H9 (cell line): ENCODE data around the gene GNAI1. TPM values are rescaled to one million over a fixed set of nuclear protein-coding genes. Genes with fewer than 3 reads are reported as not detected.

Source experiments
- DNase-seq: peaks from one replicate; pipeline ENCODE4 v3.0.0-alpha.2; 2017
- H2AFZ ChIP-seq: one replicate; pipeline ENCODE4 v1.6.1; 2013; ENCODE audit warnings: mild to moderate bottlenecking, low read length, control low read depth, moderate library complexity
- H2AK5ac ChIP-seq: 2 replicates; pipeline ENCODE4 v1.6.1; 2013; ENCODE audit warnings: low read length, control low read depth, mixed read lengths; ENCODE audit not compliant: insufficient read length
- H2BK120ac ChIP-seq: one replicate; pipeline ENCODE4 v1.6.1; 2013; ENCODE audit warnings: low read depth, mild to moderate bottlenecking, low read length, control low read depth, inconsistent platforms; ENCODE audit not compliant: poor library complexity, severe bottlenecking
- H2BK12ac ChIP-seq: 2 replicates; pipeline ENCODE4 v1.6.1; 2013; ENCODE audit warnings: low read length, control low read depth, mixed read lengths, low read depth; ENCODE audit not compliant: insufficient read length
- H2BK15ac ChIP-seq: 2 replicates; pipeline ENCODE4 v1.6.1; 2013; ENCODE audit warnings: low read depth, low read length, control low read depth
- H2BK20ac ChIP-seq: one replicate; pipeline ENCODE4 v1.6.1; 2013; ENCODE audit warnings: low read depth, mild to moderate bottlenecking, low read length, control low read depth, inconsistent platforms; ENCODE audit not compliant: poor library complexity, severe bottlenecking
- H2BK5ac ChIP-seq: 2 replicates; pipeline ENCODE4 v1.6.1; 2013; ENCODE audit warnings: low read length, control low read depth, mixed read lengths; ENCODE audit not compliant: insufficient read length
- H3K14ac ChIP-seq: 2 replicates; pipeline ENCODE4 v1.6.1; 2013; ENCODE audit warnings: low read length, control low read depth; ENCODE audit not compliant: insufficient read depth
- H3K18ac ChIP-seq: 2 replicates; pipeline ENCODE4 v1.6.1; 2013; ENCODE audit warnings: low read depth, mild to moderate bottlenecking, mixed read lengths, low read length, control low read depth; ENCODE audit not compliant: insufficient read length
- H3K23ac ChIP-seq: 2 replicates; pipeline ENCODE4 v1.6.1; 2013; ENCODE audit warnings: low read length, control low read depth, mixed read lengths, low read depth; ENCODE audit not compliant: insufficient read length
- H3K23me2 ChIP-seq: 2 replicates; pipeline ENCODE4 v1.6.1; 2013; ENCODE audit warnings: low read depth, mild to moderate bottlenecking, mixed read lengths, low read length, control low read depth; ENCODE audit not compliant: insufficient read length, poor library complexity, severe bottlenecking
- H3K27ac ChIP-seq: 2 replicates; pipeline ENCODE4 v1.5.1; 2013; ENCODE audit warnings: low read length, control low read depth, mixed read lengths, low read depth; ENCODE audit not compliant: insufficient read length
- H3K27me3 ChIP-seq: 2 replicates; pipeline ENCODE4 v1.6.1; 2013; ENCODE audit warnings: low read length, control low read depth, inconsistent platforms; ENCODE audit not compliant: insufficient read depth
- H3K4ac ChIP-seq: 2 replicates; pipeline ENCODE4 v1.6.1; 2013; ENCODE audit warnings: low read depth, mild to moderate bottlenecking, control low read depth, inconsistent platforms, low read length, moderate library complexity
- H3K4me1 ChIP-seq: 2 replicates; pipeline ENCODE4 v1.6.1; 2013; ENCODE audit warnings: low read length, control low read depth, inconsistent platforms; ENCODE audit not compliant: insufficient read depth
- H3K4me2 ChIP-seq: 2 replicates; pipeline ENCODE4 v1.6.1; 2013; ENCODE audit warnings: low read length, control low read depth, mixed read lengths; ENCODE audit not compliant: insufficient read length, insufficient read depth
- H3K56ac ChIP-seq: 2 replicates; pipeline ENCODE4 v1.6.1; 2013; ENCODE audit warnings: low read depth, mild to moderate bottlenecking, mixed read lengths, low read length, control low read depth; ENCODE audit not compliant: insufficient read length
- H3K79me1 ChIP-seq: 2 replicates; pipeline ENCODE4 v1.6.1; 2013; ENCODE audit warnings: low read depth, mild to moderate bottlenecking, moderate library complexity, low read length, control low read depth, inconsistent platforms; ENCODE audit not compliant: insufficient read depth, poor library complexity, severe bottlenecking
- H3K79me2 ChIP-seq: 2 replicates; pipeline ENCODE4 v1.6.1; 2013; ENCODE audit warnings: low read length, control low read depth, inconsistent platforms; ENCODE audit not compliant: insufficient read depth
- H3K9ac ChIP-seq: 2 replicates; pipeline ENCODE4 v1.6.1; 2013; ENCODE audit warnings: low read length, control low read depth, mixed read lengths; ENCODE audit not compliant: insufficient read length; ENCODE audit errors: extremely low read depth
- H3K9me3 ChIP-seq: one replicate; pipeline ENCODE4 v1.6.1; 2013; ENCODE audit warnings: low read depth, low read length, inconsistent platforms; ENCODE audit not compliant: control insufficient read depth
- H3T11ph ChIP-seq: one replicate; pipeline ENCODE4 v1.6.1; 2013; ENCODE audit warnings: mild to moderate bottlenecking, low read length, control low read depth, inconsistent platforms
- H4K20me1 ChIP-seq: one replicate; pipeline ENCODE4 v1.6.1; 2013; ENCODE audit not compliant: control insufficient read depth, insufficient read length, insufficient read depth
- H4K5ac ChIP-seq: 2 replicates; pipeline ENCODE4 v1.6.1; 2013; ENCODE audit warnings: low read depth, mild to moderate bottlenecking, mixed read lengths, low read length, control low read depth; ENCODE audit not compliant: insufficient read length
- H4K8ac ChIP-seq: replicated peaks from 2 replicates; pipeline ENCODE4 v1.6.1; 2013; ENCODE audit warnings: low read length, control low read depth, mixed read lengths, low read depth; ENCODE audit not compliant: insufficient read length
- H4K91ac ChIP-seq: 2 replicates; pipeline ENCODE4 v1.6.1; 2013; ENCODE audit warnings: low read depth, mild to moderate bottlenecking, moderate library complexity, mixed read lengths, low read length, control low read depth; ENCODE audit not compliant: insufficient read length
- H3K27ac Mint-ChIP-seq, 3 experiments: 2 replicates in 2 of 3; 3 replicates in 1 of 3; pipeline ENCODE4 v1.8.0; 2020 to 2021; ENCODE audit warnings: mixed read lengths in 3 of 3, mild to moderate bottlenecking in 1 of 3, moderate library complexity in 1 of 3
- H3K27me3 Mint-ChIP-seq: 2 replicates; pipeline ENCODE4 v1.8.0; 2021; ENCODE audit warnings: low read depth, mild to moderate bottlenecking, moderate library complexity, mixed read lengths
- H3K36me3 Mint-ChIP-seq, 3 experiments: 2 replicates in 2 of 3; 3 replicates in 1 of 3; pipeline ENCODE4 v1.8.0; 2020 to 2021; ENCODE audit warnings: low read depth in 3 of 3, mixed read lengths in 3 of 3; ENCODE audit not compliant: insufficient read depth in 1 of 3
- H3K4me1 Mint-ChIP-seq, 2 experiments: 2 replicates each; pipeline ENCODE4 v1.8.0; 2020; ENCODE audit warnings: mixed read lengths in 2 of 2
- H3K4me3 Mint-ChIP-seq, 2 experiments: 2 replicates in 1 of 2; 3 replicates in 1 of 2; pipeline ENCODE4 v1.8.0; 2020 to 2021; ENCODE audit warnings: mild to moderate bottlenecking in 2 of 2, mixed read lengths in 2 of 2, moderate library complexity in 1 of 2
- H3K9me3 Mint-ChIP-seq, 2 experiments: 2 replicates in 1 of 2; 3 replicates in 1 of 2; pipeline ENCODE4 v1.8.0; 2020; ENCODE audit warnings: mild to moderate bottlenecking in 2 of 2, mixed read lengths in 2 of 2, moderate library complexity in 1 of 2
- total RNA-seq: library from RNA; stranded (reverse); gene quantifications from 2 replicates; pipeline ENCODE4 v1.2.1, GENCODE V29; 2021
- TF ChIP-seq, protein P1 (sequence below): fragments of 200-600 bp; sonication (generic); conservative IDR thresholded peaks from 3 replicates; pipeline ENCODE4 v1.8.0; 2021; ENCODE audit warnings: antibody characterized with exemption, mild to moderate bottlenecking

The GNAI1 gene
- total RNA-seq, 1 experiment from 2014 or later, result 14.1 TPM

DNA sequence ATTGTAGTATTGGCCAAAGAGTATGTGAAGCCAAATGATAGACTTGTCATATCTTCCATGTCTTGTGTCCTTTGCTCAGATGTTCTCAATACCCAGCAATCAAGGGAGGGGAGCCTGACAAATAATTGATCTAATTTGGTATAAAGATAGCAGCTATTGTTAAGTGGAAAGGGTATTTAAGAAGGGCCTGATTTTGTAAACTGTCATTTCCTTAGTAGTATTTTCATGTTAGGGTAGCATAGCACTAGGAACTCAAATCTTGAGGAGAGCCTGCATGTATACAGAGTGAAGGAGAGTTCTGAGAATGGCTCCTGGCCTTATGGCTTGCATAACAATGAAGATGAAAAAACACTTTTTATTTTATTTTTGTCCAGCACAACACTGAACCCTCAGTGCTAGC lies 53.1 kb downstream of the GNAI1 start:
- H3K27me3 ChIP-seq, result no peaks in the 10 kb centered on the region
- H2BK12ac ChIP-seq, result no peak overlapping the region
- no peak overlapping the region for H4K91ac ChIP-seq
- no peak overlapping the region for H3K18ac ChIP-seq
- H3K4ac ChIP-seq, result no peak overlapping the region
- H2BK20ac ChIP-seq, result no peak overlapping the region
- TF ChIP-seq, protein P1, sequence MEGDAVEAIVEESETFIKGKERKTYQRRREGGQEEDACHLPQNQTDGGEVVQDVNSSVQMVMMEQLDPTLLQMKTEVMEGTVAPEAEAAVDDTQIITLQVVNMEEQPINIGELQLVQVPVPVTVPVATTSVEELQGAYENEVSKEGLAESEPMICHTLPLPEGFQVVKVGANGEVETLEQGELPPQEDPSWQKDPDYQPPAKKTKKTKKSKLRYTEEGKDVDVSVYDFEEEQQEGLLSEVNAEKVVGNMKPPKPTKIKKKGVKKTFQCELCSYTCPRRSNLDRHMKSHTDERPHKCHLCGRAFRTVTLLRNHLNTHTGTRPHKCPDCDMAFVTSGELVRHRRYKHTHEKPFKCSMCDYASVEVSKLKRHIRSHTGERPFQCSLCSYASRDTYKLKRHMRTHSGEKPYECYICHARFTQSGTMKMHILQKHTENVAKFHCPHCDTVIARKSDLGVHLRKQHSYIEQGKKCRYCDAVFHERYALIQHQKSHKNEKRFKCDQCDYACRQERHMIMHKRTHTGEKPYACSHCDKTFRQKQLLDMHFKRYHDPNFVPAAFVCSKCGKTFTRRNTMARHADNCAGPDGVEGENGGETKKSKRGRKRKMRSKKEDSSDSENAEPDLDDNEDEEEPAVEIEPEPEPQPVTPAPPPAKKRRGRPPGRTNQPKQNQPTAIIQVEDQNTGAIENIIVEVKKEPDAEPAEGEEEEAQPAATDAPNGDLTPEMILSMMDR, result no peak
- H3T11ph ChIP-seq, result no peak overlapping the region
- Mint-ChIP-seq H3K9me3 (no peaks in the 10 kb centered on the region), H3K27ac (peak overlapping the region in 1 of 3 experiments; percentile 14; a peak in 2 of 7 replicates), H3K36me3 (peaks cover 3 to 11% (median 5%) of the 10 kb centered on the region in 3 experiments; a peak in 5 of 7 replicates), H3K27me3 (no peaks in the 10 kb centered on the region), H3K4me3 (peak overlapping the region in 1 of 2 experiments; percentile 24; a peak in 1 of 5 replicates), H3K4me1 (peaks cover 44 to 53% of the 10 kb centered on the region in 2 experiments)
- no peaks in the 10 kb centered on the region for H3K23me2 ChIP-seq
- H3K9me3 ChIP-seq, result no peaks in the 10 kb centered on the region
- no peak overlapping the region for H3K9ac ChIP-seq
- no peak overlapping the region for H3K23ac ChIP-seq
- no peak overlapping the region for H4K8ac ChIP-seq
- no peak overlapping the region for H3K4me2 ChIP-seq
- no peak overlapping the region for H2BK120ac ChIP-seq
- no peak overlapping the region for H4K5ac ChIP-seq
- no peak overlapping the region for H2BK5ac ChIP-seq
- peaks cover 4% of the 10 kb centered on the region for H3K79me1 ChIP-seq
- no peak overlapping the region for H2AK5ac ChIP-seq
- no peak for DNase-seq
- no peak overlapping the region for H3K56ac ChIP-seq
- peaks cover 5% of the 10 kb centered on the region; the same call in 1 of the 2 replicates for H3K79me2 ChIP-seq
- H3K4me1 ChIP-seq, result peaks cover 22% of the 10 kb centered on the region
- peak overlapping the region; percentile 8 for H3K27ac ChIP-seq
- H2BK15ac ChIP-seq, result no peak overlapping the region
- no peak overlapping the region for H2AFZ ChIP-seq
- no peaks in the 10 kb centered on the region for H4K20me1 ChIP-seq
- no peak overlapping the region for H3K14ac ChIP-seq
